Activated CD4-positive, alpha-beta T cell treated with anti-CD3 and anti-CD28 coated beads for 1 hour (primary cell): Measurements from ENCODE around the gene MAP1B.

Source experiments
- DNase-seq: peaks from one replicate; pipeline ENCODE4 v3.0.0-alpha.2; 2020

Gene MAP1B

DNA sequence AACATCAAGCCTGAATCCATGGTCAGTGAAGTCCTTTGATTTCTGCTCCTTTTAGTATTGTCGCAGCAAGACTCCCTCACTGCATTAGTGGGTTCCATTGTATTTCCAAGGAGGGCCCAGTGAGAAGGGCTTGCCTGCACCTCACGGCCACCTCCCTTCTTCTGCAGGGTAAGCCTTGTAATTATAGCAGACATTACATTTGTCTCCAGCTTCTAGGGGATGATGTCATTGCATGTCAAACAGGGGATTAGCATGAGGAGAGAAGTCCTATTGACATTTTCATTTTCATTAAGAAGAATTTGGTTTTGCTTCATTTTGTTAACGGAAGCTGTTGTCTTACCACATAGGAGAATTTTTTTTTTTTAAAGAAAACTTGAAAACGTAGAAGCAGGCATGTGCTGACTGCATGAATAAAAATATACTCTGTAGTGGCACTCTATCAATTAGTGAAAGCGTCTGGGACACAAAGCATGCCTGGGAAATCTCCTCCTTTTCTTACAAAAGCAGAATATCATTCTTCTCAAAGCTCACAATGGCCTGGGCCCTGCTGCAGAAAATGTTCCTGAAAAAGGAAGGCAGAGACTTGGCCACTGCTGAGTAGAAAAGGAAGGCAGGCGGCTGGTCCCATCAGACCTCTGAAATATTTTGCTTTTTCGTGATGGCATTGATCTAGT is 27.1 kb downstream of the MAP1B start:
- DNase-seq: no peak

DNA sequence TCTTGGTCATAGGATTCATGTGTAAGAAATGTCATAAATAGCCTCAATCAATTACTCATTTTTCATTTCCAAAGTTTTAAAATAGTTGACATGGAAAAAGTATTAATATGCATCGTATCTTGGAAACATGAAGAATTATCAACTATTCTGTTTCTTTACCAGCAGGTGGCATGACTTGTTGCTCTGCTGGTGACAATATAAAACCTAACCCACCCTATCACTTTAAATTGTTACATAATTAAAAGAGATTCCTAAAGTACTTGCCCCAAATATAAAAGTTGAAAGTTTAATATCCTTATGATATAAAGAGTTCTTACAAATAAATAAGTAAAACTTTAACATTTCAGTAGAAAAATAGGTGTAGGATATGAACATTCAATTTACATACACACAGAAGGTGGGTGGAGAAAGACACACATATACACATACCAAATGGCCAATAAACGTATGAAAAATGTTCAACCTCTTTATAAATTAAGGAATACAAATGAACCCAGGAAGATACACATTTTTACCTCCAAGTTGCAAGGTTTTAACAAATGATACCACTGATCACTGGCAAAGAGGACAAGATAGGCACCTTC is 30.6 kb downstream of the MAP1B start:
- no peak for DNase-seq

DNA sequence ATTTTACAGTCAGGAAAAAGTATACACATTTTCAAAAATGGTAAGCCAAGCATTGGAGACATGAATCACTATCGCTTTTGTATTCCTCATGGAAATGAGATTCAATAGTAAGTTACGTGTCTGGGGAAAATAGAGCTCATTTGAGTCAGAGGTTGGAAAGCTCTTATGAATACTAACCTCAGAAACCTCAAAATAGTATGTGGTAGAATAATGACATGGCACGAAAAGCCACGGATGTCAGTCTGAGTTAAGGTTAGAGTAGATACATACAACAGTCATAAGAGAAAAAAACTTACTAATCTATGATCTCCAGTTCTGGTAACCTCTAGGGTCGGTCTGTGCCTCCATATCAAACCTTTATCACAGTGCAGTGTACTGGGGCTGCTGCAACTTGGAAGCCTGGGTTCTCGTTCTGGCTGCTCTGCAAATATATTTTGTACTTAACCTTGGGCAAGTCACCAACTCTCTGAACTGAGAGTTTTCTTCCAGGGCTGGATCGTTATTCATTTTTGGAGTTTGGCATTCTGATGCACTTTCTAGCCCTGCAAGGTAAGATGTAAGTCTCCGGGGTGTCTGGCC is 31.8 kb downstream of the MAP1B start:
- no peak for DNase-seq

DNA sequence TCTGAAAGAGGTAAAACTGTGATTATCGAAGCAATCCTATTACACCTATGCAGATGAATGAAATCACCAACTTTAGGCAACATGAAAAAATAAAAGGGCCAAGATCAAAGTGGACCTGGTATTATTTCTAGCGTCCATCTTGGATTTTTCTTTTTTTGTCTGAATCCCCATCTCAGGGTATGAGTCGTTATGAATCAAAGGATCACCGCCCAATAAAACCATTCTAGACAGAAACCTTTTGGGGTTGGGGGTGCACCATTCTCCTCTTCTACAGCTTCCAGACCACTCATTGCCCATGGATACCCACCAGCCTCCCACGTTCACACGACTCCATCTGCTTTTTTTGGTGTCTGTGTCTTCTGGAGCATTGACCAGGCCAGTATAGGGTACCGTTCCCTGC is 33.4 kb downstream of the MAP1B start:
- no peak for DNase-seq

DNA sequence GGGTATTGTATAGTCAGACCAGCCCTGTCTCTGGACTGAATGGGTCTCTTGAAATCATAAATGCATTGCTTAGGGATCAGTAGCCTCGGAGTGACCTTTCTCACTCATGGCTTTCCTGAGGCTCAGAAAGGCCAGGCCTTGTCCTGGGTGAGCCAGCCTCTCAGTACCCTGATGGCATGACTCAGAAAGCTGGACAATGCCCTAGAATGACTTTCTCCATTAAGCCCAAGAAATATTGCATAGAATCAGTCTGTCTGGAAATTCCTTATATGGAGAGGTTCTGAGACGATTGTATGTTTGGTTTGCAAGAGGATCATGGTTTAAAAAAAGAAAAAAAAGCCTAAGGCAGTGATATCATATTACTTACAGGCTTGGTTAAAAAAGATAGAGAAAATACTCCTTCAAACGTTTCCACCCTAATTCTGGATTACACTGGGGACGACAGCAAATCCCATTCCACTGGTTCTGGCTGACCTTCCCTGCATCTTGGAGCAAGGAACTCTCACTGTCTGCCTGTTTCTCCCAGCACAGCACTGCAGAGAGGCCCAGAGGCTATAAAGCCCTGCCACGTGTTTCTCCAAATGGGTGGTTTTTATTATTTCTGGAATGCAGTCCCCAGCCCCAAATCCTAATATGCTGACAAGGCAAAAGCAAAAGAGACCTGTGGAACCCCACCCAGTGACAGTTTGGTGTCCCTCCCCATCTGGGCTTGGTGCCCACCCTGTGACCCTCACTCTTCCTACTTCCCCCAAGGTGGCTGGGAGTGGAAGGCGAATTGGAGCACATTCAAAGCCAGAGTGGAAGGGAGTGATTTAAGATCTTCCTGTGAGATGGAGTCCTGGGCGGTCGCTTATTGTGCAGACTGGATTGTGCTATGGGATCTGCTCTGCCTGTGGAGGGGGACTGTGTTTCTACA is 34.4 kb downstream of the MAP1B start:
- no peak for DNase-seq

DNA sequence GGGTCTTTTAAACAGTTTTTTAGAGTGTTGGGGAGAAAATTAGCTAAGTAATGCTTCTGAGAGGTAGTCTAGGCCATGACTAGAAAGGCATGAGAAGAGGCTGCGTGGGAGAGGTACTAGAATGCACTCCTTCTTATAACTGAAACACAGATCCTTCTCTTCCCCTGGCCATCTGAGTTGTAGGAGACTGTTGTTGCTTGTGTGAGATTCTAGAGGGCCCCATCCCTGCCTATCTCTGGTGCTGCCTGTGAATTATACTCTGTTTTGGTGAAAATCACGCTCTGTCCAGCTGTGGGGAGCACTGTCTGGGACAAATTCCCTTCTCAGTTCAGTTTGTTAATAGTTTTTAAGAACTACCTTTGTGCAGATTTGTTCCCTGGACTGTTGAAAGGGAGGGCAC is 37.5 kb downstream of the MAP1B start:
- DNase-seq: no peak

DNA sequence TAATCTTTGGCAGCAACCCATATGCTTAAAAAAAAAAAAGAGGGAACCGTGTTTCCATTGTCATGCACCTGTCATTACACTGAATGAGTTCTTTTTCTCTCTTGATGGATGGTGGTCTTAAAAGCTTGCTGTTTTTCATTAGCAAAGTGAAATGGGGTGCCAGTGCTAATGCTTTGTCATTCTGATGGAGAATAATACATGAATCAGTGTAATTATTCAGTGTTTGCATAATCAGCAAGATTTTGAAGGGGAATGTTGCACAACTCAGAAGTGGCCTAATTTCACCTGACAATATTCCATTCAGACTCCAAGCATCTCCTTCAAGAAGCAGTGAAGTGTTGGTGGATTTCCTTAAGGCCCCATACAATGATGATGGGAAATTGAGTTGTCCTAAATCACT is 38.1 kb downstream of the MAP1B start:
- no peak for DNase-seq

DNA sequence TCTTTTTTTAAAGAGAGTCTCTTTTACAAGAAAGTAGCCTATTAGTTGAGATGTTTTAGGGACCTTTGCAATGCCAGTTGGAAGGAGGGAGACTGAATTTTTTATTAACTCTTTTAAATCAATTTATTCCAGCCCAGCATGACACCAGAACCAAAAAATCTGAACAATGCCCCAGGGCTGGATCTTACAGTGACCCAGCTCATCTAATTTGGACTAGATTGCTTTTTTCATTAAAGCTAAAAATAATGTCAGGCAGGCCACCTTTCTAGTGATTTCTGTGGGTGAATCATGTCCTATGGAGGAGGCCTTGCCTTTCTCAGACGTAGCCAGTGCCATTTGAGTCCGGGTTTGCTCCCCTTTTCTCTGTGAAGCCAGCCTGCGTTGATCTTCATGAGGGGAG is 38.8 kb downstream of the MAP1B start:
- no peak for DNase-seq

DNA sequence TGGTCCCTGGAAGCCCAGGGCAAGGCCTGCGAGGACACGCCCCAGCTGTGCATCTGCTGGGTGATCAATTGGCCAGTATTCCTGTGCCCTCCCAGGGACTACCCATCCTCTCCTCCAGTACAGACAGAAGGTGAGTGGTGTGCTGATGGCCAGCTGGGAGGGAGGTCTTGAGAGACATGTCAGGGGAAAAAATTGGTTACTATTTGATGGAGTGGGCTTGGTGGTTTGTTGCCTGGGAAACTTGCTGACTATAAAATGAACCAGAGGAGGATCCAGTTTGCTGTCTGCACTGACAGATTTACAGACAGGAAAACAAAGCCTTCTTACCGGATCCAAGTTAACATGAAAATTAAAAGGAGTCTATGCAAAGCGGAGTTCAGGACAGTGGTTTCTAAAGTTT is 40.3 kb downstream of the MAP1B start:
- no peak for DNase-seq

DNA sequence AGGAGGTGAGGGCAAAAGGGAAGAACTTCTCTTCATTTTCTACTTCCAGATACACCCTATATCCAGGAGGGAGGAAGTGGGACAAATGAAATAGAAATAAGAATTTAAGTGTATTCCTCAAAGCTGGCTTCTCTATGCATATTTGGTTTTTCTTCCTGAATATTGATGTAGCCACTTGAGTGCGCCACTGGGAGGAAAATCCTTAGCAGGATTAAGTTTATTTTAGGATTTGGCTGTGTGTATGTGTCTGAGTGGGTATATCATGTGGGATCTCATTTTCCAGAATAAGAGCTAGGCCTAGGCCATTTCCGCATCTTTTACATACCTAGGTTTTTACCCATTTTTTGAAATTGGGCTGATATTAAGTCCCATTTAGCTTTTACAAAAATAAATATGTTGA is 42.5 kb downstream of the MAP1B start:
- DNase-seq: no peak

DNA sequence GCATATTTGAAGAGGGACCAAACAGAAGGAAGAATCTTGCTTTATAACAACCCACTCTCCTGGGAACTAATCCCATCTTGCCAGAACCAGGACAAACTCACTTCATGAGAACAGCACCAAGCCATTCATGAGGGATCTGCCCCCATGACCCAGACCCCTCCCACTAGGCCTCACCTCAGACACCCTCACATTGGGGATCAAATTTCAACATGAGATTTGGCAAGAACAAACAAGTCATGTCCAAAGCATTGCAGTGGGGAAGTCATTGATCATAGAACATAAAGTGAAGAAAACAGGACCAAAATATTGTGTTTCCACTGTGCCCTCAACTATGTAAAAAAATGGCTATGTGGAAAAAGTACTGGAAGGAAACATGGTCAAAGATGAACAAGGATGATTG is 43.9 kb downstream of the MAP1B start:
- DNase-seq: no peak

DNA sequence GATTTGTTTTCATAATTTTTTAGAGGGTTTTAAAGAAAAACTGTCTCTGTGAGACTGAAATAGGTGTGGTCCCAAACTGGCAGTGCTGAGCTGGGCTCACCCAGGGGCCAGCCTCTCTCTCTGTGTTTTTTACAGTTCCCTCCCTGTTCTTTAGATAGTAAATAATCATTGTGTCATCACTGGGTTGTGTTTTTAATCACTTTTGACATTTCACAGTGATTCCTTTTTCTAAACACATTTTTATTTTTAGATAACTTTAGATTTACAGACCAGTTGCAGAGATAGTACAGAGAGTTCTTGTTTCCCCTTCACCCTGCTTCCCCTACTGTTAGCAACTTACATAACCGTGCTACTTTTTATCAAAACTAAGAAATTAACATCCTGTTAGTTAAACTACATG is 44.4 kb downstream of the MAP1B start:
- DNase-seq: no peak

DNA sequence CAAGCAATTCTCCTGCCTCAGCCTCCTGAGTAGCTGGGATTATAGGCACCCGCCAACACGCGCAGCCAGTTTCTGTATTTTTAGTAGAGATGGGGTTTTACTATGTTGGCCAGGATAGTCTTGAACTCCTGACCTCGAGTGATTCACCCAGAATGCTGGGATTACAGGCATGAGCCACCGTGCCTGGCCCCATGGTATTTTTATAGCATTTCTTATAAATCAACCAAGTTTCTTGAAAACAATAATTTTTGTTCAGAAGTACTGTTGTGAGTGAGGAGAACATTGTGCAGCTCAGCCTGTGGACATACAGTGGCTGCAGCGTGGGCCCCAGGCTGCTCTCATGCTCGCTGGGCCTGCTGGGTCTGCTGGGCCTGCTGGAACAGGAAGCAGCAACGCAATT is 45.3 kb downstream of the MAP1B start:
- no peak for DNase-seq

DNA sequence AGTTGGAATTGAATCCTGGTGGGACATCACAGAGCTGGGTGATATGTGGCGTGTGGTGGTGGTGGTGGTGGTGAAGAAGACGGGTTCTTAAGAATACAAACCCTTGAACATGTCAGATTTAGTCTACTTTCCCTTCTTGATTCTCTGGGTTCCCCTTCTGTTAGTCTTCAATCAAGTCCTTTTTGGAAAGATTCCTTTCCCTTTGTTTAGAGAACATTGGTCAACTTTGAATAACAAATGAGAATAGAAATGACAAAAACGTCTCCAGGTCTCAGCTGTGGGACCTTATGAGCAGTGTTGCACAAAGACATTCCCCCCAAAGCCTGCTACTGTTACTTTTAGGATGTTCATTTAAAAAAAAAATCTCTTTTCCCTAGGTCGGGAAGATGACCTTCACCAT is 46.3 kb downstream of the MAP1B start:
- DNase-seq: no peak

DNA sequence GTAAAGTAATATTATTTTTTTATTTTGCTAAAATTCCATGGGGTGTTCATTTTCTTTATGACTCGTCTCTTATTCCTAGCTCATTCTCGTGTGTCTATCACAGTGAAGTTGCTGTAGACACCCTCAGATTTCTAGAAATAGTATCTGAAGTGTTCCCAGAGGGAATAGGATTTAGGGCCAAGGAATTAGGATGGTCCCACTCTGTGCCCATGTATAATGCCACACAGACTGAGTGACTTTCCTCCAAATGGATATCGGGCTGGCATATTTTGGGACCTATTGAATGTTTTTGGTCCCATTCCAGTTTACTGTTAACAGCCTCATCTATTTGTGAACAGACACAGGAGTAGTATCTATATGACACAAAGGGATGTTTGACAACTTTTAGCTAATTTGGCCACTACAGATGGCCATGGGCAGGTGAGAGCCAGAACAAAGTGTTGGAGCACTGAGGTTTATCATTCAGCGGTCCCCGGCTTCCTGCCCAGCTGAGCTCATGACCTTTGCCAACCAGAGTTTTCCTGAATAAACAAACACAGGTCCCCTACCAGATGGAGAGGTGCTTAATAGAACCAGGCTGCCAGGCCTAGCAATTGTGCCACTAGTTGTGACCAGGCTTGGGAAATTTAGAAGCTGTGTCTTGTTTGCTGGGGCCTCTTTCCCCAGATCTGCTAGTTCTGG is 46.9 kb downstream of the MAP1B start:
- DNase-seq: no peak

DNA sequence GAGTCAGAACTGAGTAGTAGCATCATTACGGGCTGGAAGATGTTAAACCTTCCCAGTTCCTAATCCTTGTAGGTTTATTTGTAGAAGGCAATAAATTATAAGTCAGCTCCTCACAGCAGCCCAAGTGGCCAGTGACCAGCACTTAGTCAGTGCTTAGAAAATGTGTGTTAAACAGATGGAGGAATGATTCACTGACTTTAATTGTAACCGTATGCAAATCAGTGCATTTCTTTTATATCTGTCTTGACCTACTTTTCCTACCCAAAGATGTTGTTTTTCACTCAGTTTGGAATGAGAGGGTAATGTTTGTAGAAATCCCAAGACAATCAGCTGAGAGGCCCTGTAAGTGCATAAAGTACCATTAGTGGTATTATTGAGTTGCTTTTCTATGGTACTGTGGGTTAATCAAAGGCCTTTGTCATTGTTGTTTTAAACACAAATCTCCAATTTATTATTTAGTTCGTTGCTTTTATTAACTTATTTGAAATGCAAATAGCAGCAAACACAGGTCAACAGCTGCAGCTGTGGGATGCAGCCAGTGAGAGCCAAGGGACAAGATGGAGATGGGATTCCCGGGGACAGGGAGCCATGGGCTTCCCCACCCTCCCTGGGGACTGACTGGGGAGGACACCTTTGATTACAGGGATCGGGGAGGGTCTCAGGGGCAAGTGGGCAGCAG is 49.8 kb downstream of the MAP1B start:
- DNase-seq: no peak

DNA sequence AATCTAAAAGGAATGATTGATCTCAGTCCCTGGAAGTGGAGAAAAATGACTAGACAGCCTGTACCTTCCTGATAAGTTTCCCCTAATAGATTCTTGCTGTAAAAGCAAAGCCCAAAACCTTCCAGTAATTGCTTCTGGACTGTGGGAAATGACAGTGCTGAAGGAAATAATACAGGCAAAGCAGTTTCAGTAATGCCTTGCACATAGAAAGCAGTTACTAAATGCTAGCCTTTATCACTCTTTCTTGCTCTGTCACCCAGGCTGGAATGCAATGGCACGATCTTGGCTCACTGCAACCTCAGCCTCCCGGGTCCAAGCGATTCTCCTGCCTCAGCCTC is 50.3 kb downstream of the MAP1B start:
- DNase-seq: no peak

DNA sequence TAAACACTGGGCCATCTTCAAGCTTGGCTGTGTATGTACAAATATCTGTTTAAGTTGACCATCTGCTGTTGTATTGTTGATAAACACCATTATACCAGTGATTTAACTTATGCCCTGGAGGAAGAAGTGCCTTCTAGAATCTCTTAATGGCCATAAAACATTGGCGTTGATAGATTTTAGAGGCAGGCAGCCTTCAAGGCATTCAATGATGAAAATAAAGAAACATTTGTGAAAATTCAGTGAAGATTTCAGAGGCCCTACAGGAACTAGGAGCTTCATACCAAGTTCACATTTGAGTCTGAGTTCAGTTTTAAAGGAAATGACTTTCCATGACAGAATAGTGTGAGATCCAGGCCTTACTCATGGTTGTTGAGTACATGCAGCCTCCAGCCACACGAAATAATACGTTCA is 52.2 kb downstream of the MAP1B start:
- DNase-seq: no peak

DNA sequence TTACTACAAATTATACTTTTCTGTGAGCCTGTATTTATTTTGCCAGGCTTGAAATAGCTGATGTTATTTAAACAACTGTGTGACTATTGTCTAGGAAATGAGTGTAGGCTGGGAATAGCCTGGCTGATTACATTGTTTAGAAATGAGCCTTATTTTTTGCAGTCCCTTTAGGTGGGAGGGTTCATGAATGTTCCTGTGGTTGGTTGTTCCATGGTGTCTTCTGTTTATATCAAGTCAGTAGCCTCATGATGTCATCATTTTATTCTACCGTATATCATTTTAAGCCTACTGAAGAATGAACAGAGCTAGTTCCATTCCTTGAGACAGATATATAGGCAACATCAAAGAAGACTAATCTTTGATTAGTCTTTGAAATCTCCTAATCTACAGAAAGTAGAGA is 53.1 kb downstream of the MAP1B start:
- DNase-seq: no peak

DNA sequence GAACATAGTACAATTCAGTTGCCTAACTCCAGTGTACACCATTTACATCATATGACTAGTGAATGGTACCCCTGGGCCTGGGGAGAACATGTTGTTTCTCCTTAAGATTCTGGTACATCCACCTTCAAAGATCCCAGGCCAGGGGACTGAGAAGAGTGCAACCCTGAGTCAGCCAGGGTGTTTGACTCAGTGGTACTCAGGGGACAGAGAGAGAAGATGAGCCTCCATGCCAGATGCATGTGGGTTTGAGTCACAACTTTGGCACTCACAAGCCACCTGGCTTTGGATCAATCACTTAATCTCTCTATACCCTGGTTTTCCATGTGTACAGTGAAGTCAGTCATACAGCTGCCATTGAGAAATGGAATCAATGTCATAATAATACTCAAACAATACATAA is 53.7 kb downstream of the MAP1B start:
- DNase-seq: no peak

DNA sequence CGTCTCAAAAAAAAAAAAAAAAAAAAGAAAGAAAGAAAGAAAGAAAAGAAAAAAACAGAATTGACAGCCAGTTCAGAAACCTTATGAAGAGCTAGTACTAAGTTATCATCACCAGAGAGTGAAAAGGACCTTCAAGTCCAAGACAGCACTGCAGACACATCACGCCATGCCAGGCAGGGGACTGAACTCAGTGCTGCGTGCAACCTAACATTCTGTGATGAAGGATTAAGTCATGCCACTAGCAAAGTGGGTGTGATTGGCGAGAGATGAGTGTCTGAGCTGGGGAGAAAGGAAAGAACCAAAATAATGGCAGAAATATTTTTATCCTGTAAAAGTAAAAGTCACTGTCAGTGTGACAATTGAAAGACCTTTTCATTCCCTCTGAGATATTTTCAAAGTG is 54.7 kb downstream of the MAP1B start:
- no peak for DNase-seq

DNA sequence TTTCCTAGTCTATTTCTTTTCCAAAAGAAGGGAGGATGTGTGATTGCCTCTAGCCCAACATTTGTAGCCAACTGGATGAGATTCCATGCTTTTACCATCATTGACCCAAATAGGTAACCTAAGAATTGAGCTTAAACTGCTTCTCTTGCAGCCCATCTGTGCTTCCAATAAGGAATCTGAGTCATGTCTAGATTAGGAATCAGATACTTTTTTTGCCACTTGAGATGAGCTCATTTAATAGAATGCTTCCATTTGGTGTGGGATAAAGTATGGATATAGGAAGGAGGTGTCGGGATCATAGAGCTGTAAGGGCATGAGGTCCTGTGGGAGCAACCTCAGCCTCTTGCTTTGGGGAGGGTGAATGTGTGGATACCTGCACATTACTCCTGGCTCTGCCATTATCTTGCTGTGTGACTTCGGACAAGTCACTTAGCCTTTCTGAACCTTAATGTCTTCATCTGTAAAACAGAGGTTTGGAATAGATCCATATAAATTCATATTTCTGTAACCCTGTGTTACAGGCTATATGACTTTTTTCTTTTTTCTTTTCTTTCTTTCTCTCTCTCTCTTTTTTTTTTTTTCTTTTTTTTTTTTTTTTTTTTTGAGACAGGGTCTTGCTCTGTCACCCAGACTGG is 56.2 kb downstream of the MAP1B start:
- DNase-seq: no peak
